Smooth muscle cell (in vitro differentiated cells): ENCODE results near the gene FAM174C. TPM values are rescaled to one million over a fixed set of nuclear protein-coding genes. Genes with fewer than 3 reads are reported as not detected.
A peak's percentile ranks its signal among the peaks of the same experiment; 100 is the strongest.

Experiments used
- DNase-seq: peaks from one replicate; lab custom pipeline; 2025; ENCODE audit not compliant: unreplicated experiment; lab: John Stamatoyannopoulos, UW
- H2AFZ ChIP-seq: fragments of 200-600 bp; sonication (generic); 2 replicates; pipeline ENCODE4 v1.6.0; 2016; ENCODE audit warnings: antibody characterized with exemption, low read depth, mild to moderate bottlenecking
- H3F3A ChIP-seq: fragments of 200-600 bp; sonication (generic); 2 replicates; pipeline ENCODE4 v1.6.0; 2017; ENCODE audit warnings: antibody characterized with exemption, low read depth
- H3K27ac ChIP-seq: fragments of 200-600 bp; sonication (generic); 2 replicates; pipeline ENCODE4 v1.5.1; 2016; ENCODE audit warnings: low read depth, mild to moderate bottlenecking
- H3K27me3 ChIP-seq: fragments of 200-600 bp; sonication (generic); 2 replicates; pipeline ENCODE4 v1.6.1; 2016; ENCODE audit warnings: low read depth, mild to moderate bottlenecking
- H3K36me3 ChIP-seq: fragments of 200-600 bp; sonication (generic); 2 replicates; pipeline ENCODE4 v1.5.1; 2016; ENCODE audit warnings: low read depth
- H3K4me1 ChIP-seq: fragments of 200-600 bp; sonication (generic); 2 replicates; pipeline ENCODE4 v1.5.1; 2016; ENCODE audit warnings: low read depth
- H3K4me2 ChIP-seq: fragments of 200-600 bp; sonication (generic); 2 replicates; pipeline ENCODE4 v1.6.0; 2016; ENCODE audit warnings: mild to moderate bottlenecking
- H3K4me3 ChIP-seq: fragments of 200-600 bp; sonication (generic); 2 replicates; pipeline ENCODE4 v1.5.1; 2016; ENCODE audit warnings: mild to moderate bottlenecking
- H3K79me2 ChIP-seq: fragments of 200-600 bp; sonication (generic); 2 replicates; pipeline ENCODE4 v1.6.0; 2016; ENCODE audit warnings: low read depth, mild to moderate bottlenecking
- H3K9ac ChIP-seq: fragments of 200-600 bp; sonication (generic); 2 replicates; pipeline ENCODE4 v1.6.0; 2016; ENCODE audit warnings: low read depth
- H3K9me3 ChIP-seq: fragments of 200-600 bp; sonication (generic); replicated peaks from 2 replicates; pipeline ENCODE4 v1.5.1; 2016; ENCODE audit warnings: low read depth
- H4K20me1 ChIP-seq: fragments of 200-600 bp; sonication (generic); 2 replicates; pipeline ENCODE4 v1.6.0; 2016; ENCODE audit warnings: low read depth
- CTCF ChIP-seq: fragments of 200-600 bp; sonication (generic); IDR thresholded peaks from 2 replicates; pipeline ENCODE4 v1.5.1; 2017; ENCODE audit warnings: borderline replicate concordance, mild to moderate bottlenecking, antibody characterized with exemption; ENCODE audit not compliant: insufficient read depth, poor library complexity, severe bottlenecking
- WGBS: methylation state at CpG from one replicate; pipeline ENCODE4 v1.1.7; 2016; ENCODE audit warnings: low lambda C conversion rate; 5-methylcytosine and 5-hydroxymethylcytosine counted together
- polyA plus RNA-seq: library from polyadenylated mRNA; unstranded; fragments of >200 nt; fragmentation: Nextera tagmentation; extraction: Ambion mirVana; gene quantifications from 2 replicates; pipeline ENCODE4 v1.2.1, GENCODE V29; 2016
- total RNA-seq: library from RNA; depleted of rRNA; stranded (reverse); fragments of >200 nt; gene quantifications from 2 replicates; pipeline ENCODE4 v1.2.3, GENCODE V29; 2014

FAM174C gene
- total and polyA plus RNA-seq, 2 experiments from 2014 or later: 41.5 to 75.6 TPM

- Histone ChIP-seq H3K27me3 (no peaks in the 10 kb centered on the region), H2AFZ (no peak overlapping the region), H3K4me2 (no peak overlapping the region), H3K27ac (peak overlapping the region; percentile 74), H3K4me3 (no peak overlapping the region), H4K20me1 (peaks cover 73% of the 10 kb centered on the region), H3K79me2 (peaks cover 52% of the 10 kb centered on the region), H3K4me1 (peaks cover 34% of the 10 kb centered on the region), H3K36me3 (no peaks in the 10 kb centered on the region), H3K9me3 (no peaks in the 10 kb centered on the region), H3K9ac (no peak overlapping the region), H3F3A (peaks cover 71% of the 10 kb centered on the region)
- TF ChIP-seq CTCF: no peak
- WGBS: 88% methylated on average over 21 of the region's 23 CpGs
- no peak for DNase-seq
These were observed 17.7 kb upstream of the FAM174C start for GRCh38 chr19:1257475-1258162.

DNA sequence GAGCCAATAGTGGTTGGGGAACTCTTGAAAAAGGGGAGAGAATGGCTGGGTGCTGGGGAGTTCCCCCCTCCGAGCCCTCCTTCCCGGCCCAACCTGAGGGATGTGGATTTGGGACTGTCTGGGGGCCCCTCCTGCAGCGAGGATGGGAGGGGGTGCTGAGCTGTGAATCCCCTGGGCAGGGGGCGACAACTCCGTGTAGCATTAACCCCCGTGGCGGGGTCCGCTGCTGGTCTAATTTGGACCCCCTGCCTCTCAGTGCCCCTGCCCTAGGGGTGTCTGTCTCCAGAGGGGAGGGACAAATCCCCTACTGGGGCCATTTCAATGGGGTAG, 17.2 kb upstream of the FAM174C start:
- peak overlapping the region; percentile 74 for H3K27ac ChIP-seq

GRCh38 chr19:1258707-1259205, 16.6 kb upstream of the FAM174C start:
- H3K27me3 ChIP-seq: no peaks in the 10 kb centered on the region
- H3K36me3 ChIP-seq: no peaks in the 10 kb centered on the region
- H3K4me1 ChIP-seq: peaks cover 32% of the 10 kb centered on the region
- peaks cover 42% of the 10 kb centered on the region for H3K79me2 ChIP-seq
- H3K27ac ChIP-seq: peak overlapping the region; percentile 74
- no peak overlapping the region for H3K9ac ChIP-seq
- whole genome bisulfite sequencing: 64% methylated on average over 15 of the region's 15 CpGs
- H3K9me3 ChIP-seq: no peaks in the 10 kb centered on the region
- no peak for TF ChIP-seq CTCF
- H2AFZ ChIP-seq: no peak overlapping the region
- peaks cover 62% of the 10 kb centered on the region for H4K20me1 ChIP-seq
- peaks cover 73% of the 10 kb centered on the region for H3F3A ChIP-seq
- H3K4me2 ChIP-seq: no peak overlapping the region
- H3K4me3 ChIP-seq: no peak overlapping the region
- DNase-seq: no peak

More for the DNA sequence above, 17.2 kb upstream of the FAM174C start:
- WGBS: 85% methylated on average over 8 of the region's 8 CpGs
- no peaks in the 10 kb centered on the region for H3K36me3 ChIP-seq
- no peaks in the 10 kb centered on the region for H3K27me3 ChIP-seq
- no peak overlapping the region for H2AFZ ChIP-seq
- H3K9me3 ChIP-seq: no peaks in the 10 kb centered on the region
- peaks cover 68% of the 10 kb centered on the region for H4K20me1 ChIP-seq
- TF ChIP-seq CTCF: no peak
- peaks cover 48% of the 10 kb centered on the region for H3K79me2 ChIP-seq
- peaks cover 72% of the 10 kb centered on the region for H3F3A ChIP-seq
- no peak overlapping the region for H3K4me2 ChIP-seq
- H3K4me1 ChIP-seq: peaks cover 36% of the 10 kb centered on the region
- H3K4me3 ChIP-seq: no peak overlapping the region
- H3K9ac ChIP-seq: no peak overlapping the region
- no peak for DNase-seq
